ENCODE measurements around the gene DDO.

Gene DDO

DNA sequence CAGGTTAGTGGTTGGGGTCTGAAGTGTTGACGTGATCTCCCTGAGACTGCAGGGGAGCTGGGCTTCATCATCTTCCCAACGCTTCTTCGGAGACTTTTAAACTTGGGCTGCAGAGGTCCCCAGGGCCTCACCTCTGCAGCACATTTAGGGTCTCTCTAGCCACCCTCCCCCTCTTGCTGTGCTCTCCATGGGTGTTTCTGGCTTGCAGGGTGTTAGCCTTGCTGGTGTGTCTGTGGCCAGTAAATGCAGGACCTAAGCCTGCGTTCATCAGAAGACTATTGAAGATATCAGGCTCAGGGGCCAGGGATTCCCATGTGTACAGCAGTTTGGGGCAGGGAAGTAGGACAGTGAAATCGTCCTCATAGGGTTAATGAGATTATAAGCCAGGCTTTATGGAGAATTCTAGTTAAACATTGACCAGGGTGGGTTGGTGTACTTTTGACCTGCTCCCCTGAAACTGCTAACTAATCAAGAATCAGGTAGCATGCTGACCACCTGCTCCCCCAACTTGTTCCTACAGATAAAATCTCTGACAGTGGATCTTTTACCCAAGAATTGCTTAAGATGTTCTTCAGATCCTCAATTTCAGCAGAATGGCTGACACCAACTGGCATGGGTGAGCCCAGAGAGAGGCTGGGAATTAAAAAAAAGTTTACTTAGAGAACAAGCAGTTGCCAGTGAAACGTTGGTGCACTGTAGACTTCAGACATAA lies 3.8 kb upstream of the DDO start:
- no peak for FAIRE-seq

DNA sequence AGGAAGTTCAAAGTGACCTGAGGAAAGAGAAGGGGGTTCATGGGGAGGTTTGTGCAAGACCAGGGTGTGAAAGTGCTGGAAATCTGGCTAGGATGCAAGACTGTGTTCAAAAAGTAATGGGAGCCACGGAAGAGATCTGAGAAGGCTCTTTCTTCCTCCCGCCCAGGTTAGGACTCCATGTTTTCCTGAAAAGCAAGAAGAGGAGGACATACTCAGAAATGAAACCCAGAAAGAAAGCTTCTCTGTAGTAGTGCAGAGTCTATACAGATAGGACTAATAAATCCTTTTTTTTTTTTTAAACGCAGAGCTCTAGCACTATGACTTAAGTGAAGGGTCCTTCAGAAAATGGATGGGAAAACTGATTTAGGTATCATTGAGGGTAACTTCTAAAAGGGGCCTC lies 3.2 kb upstream of the DDO start:
- FAIRE-seq: no peak

DNA sequence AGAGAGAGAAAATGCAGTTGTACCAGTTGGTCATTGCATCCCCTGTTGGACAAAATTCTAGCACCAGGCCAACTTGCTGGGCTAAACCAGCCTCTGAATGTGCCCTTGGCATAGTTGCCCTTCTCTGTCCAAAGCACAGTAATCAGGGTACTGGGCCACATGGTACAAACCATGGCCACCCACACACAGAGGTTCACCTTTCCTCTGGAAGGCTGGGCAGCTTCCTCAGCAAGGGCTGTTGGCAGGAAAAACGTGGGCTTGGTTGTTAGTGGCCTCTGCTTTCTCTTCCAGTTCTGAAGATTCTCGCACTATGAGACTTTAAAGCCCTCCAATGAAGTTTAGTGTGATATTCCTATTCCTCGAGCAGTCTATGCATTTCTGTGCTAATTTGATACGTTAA lies 706 bp downstream of the DDO start:
- no peak for FAIRE-seq

DNA sequence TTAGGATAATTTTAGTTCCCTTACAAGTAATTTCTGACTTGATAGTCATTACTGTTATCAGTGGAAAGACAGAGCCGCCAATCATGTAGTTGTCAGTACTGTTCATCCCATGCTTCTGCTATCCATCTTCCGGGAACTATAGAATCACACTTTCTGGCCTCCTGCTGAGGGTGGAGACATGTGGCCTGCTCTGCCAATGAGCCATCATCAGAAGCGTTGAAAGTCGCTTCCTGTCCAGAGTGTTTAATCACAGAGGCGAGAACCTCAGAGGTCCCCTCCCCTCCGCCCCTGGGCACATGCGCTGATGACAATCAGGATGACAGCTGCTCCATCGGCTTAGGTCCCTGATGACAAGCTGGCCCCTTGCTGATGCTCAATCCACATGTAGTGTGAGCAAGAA lies 3.0 kb downstream of the DDO start:
- no peak for FAIRE-seq

DNA sequence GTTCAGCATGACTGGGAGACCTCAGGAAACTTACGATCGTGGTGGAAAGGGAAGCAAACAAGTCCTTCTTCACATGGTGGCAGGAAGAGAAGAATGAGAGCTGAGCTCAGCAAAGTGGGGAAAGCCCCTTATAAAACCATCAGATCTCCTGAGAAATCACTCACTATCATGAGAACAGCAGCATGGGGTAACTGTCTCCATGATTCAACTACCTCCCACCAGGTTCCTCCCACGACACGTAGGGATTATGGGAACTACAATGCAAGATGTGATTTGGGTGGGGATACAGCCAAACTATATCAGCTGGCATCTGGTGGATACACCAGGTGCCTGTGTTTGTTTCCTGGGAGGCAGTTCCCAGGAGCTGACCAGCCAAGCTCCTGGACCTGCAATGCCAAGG lies 4.9 kb downstream of the DDO start:
- FAIRE-seq: no peak

DNA sequence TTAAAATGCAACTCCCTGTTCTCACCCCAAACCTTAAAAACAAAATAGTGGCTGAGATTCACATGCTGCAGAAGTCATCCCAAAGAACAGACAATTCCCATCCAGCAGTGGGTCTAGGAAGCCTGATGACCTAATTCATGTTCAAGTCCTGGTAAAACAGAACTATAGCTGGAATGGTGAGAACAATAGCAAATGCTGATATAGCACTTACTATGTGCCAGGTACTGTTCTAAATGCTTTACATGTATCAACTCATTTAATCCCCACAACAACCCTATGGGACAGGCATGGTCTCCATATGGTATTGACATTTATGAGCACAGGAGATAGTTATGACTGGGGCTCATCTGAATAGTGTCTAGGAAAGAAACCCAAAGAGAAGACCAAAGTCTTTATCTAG lies 5.6 kb downstream of the DDO start:
- no peak for FAIRE-seq

DNA sequence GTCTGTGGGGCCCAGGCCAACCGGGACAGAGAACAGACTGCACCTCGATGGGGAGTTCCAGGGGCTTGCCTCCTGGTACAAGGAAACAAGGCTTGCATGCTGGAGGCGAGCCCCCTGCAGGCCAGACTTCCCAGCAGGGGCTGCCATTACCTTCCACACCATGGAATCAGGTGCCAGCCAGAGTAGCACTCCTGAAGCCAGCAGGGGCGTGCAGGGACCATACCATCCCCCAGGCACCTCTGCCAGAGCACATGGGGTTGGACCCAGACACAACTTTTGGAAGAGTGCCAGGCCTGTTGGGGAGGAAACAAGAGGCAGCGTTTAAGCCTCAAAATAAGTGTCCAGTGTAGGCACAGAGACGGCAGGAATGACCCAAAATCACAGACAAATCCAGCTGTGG lies 6.5 kb downstream of the DDO start:
- no peak for FAIRE-seq

DNA sequence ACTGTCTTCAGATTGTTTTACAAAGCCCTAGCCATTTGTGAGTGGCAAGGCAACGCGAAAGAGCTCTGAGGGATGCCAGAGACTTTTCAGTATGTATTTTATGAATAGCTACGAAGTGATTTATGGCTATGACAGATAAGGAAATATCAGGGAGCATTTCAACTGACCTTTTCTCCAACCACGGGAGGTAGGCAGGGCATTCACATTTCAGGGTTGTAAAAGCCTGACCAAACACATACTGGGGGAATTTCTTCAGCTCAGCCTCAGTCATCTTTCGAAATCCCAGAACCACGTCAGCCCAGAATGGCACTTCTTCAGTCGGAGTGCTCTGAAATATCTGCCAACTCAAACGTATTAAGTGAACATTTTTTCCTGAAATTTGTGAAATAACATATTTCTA lies 10.8 kb downstream of the DDO start:
- FAIRE-seq: no peak

DNA sequence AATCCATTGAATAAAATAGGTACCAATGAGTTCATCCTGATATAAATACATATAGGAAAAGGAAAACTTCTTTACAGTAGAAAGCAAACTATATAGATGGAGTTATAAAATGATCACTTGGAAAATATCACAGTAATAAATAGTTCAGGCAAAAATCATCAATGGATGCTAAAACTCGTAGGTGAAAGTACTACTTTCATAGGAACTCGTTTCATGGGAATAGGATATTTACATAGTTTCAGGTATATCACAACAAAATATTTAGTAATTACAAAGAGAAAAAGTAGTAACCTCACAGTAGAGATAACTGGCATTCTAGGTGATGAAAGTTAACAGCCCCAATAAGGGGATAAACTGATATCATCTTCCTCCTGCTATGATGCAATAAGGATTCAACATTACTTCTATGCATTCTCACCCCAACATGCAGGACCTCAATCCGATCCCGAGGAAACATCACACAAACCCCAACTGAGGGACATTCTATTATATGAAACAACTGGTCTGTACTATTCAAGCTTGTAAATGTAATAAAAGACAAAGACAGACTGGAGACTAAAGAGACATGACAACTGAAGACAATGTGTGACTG lies 13.7 kb downstream of the DDO start:
- FAIRE-seq: no peak

DNA sequence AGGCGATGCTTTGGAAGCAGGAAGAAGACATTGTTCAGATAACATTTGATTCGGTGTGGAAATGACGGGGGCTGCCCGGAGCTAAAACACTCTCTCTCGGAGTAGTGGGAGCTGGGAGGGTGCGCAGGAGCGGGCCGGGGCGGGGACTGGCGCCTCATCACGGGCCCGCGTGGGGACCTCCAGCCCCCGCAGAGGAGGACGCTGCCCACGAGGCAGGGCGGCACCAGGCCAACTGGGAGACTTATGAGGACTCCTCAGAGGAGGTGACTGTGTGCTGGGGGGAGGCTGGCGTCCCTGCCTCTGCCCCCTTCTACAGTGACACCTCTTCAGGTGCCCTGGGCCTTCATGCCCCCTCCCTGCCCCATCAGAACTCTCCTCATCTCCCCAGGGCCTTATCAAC lies 15.2 kb downstream of the DDO start:
- no peak for FAIRE-seq

DNA sequence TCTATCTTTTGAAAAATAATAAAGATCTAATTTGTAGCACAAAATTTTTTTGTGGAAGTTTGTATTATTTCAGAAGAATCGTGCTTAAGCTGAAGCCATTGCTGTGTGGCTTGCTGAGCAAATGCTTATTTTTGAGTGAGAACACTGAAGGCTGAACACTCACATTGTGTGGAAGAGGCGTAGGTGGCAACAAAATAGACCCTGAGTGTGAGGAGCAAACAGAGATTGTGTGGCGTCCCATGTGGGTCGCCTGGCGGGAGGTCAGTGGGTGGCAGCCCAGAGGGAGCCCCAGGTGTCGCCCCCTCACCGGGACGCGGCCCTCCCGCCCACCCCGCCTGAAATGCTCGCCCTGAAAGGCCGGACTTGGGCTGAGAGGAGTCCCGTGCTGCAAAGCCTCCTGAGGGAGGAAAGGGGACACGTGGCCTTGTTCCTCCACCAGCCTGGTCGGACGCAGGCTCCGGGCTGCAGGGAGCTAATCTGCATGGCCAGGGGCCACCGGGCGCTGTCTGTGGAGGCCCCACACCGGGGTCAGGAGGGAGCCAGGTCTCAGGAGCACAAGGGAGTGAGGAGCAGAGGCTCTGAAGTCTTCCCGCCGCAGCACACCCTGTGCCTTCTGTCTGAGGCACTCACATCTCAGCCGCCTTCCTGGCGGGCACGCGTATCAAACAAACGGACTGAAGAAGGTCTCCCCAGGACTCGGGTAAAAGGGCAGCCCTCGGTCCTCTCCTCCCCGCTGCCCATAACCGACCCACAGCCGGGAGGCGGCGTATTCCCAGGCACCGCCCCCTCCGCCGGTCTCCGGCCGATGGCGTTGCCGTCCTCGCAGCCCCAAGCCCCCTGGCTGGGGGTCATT lies 15.9 kb downstream of the DDO start:
- no peak for FAIRE-seq

DNA sequence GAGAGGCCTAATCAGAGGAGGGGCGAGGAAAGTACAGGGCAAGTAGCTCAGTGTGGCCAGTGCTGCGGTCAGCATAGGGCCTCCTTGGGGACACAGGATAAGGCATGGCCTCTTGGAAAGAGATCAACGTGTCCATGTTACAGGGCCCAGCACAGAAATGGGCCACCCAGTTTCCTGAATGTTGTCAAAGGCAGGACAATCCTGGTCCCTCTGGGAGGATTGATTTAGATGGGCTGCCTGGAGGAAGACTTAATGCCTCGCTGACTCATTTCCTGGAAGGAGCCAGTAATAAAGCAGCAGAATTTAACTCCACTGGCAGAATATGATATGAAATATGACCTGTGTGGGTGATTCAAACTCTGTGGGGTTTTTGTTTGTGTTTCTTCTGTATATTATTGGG lies 16.6 kb downstream of the DDO start:
- FAIRE-seq: no peak

DNA sequence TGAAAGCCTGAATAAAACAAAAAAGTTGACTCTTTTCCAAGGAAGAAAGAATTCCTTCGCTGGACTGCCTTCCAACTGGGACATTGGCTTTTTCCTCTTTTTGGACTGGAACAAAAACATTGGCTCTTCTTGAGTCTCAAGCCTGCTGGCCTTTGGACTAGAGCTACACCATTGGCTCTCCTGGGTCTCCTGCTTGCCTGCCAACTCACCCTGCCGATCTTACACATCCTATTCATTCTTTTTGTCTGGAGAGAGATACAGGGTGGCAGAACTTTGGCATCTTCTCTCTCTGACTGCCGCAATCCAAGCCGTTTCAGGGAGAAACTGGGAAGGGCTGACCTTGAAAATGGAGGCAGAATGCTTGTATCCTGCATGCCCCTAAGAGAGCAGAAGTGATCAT lies 20.2 kb downstream of the DDO start:
- FAIRE-seq: no peak

DNA sequence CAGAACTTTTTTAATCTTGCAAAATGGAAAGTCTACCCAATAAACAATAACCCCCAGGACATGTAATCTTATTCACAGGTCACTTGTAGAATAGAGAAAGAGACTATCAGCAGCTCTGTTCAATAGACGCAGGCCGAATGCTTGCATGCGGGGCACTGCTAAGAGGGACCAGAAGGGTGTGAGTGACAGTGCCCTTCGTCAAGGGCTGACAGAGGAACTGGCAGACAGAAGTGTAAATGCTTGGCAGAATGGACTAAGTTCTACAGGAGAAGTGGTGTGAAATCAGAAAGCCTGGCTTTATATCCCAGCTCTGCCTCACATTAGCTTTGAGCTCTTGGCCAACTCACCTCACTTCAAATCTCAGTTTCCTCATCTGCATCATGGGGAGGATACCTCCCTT lies 21.0 kb downstream of the DDO start:
- no peak for FAIRE-seq

DNA sequence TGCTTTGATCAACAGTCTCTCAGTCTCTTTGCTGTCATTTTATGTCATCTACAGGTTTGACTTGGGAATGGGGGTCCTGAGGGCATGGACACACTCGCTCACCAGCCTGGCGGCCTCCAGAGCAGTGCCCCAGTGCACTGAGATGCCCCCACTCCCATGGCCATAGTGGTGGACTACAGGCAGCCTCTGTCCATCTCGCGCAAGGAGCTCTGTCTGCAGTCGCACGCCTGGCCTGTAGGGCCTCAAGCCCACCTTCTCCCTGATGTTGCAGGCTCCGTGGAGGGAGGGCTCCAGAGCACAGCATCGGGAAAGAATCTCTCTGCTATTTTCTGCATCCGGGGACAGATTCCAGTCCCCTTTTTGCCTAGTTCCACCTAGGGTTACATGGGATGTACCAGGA lies 22.6 kb downstream of the DDO start:
- no peak for FAIRE-seq

DNA sequence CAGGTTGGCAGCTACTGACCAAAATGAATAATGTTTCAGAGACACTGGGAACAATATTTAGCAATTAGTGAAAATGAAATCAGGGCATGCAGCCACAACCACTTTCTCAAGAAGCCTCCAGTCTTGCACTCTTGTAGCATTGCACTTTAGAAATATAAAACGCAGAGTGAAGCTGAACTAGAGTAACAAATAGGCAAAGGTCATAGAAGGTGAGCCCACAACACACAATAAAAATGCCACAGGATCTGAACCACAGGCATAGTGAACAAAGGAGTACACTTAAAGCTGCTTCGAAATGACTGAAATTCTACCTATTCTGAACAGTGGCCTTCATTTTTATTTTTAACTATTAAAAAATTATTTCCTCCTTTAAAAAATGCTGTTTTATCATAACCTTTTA lies 25.0 kb downstream of the DDO start:
- FAIRE-seq: no peak

DNA sequence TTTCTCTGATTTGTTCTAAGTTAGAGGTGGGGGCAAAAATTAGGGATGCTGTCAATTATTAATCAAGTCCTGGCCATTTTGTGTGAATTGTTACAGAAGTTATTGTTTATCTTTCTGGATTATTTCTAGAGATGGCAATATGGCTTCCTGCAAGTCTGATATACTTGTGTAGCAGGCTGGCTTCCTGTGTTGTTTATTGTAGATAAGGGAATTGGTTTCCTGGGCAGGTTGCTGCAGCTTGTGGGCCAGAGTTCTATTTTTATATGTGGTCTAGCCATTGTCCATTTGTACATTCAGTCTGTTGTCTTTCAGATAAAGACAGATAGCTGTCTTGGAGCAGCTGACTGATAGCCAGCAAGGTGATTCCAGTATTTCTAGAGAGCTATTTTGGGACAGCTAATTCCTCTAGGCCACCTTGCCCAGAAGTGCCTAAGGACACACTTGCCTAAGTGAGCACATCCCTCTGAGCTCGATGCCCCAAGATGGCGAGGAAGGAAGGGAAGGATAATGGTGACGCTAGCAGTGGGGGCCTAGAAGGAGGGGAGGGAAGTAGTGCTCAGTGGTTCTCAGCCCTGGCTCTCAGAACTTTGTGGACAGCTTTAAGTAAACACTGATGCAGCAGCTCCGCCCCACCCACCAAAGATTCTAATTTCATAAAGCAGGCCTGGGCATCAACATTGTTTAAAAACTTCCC lies 25.5 kb downstream of the DDO start:
- no peak for FAIRE-seq

DNA sequence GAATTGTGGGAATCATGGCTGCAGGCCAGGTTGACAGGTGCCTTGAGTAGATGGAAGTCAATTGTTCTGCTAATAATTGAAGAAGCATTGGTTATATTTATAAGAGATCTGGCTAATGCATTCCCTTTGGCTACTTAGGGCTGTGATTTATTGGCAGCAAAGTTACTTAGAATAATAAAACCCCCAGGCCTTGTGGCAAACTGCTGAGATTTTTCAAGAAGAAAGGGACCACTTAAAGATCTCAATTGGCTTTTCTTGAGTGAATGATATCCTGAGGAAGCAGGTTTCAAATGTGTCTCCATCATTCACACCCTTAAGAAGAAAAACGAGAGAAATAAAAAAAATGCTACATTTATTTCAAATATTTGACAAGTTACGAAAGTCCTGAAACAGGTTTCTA lies 27.4 kb downstream of the DDO start:
- no peak for FAIRE-seq

DNA sequence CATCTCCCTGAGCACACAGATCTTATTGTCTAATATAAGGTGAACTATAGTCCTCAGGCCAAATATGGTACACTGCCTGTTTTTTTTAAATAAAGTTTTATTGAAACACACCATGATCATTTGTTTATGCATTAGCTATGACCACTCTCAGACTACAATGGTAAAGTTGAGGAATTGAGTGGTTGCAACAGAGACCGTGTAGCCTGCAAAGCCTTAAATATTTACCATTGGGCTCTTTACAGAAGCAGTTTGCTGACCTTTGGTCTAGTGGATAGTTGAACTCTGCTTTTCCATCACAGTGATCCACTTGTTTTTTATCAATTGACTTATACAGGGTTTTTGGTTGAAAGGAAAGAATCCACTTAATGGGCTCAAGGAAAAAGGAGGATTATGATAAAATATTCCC lies 29.9 kb downstream of the DDO start:
- no peak for FAIRE-seq

DNA sequence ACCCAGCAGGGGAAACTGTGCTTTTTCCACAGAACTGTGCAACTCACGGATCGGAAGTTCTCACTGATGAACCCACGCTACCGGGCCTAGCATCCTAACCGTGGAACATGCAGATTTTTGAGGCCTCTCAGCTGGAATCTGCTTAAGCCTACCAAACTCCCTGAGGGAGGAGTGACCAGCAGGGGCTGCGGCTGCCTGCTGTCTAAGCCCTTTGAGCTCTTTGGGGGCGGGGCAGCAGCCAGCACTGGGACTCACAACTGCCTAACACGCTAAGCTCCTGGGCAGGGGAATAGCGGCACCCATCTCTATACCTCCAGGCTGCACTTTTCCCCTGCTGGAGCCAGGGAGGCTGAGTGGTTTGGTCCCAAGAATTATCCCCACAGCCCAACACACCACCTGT lies 36.8 kb downstream of the DDO start:
- no peak for FAIRE-seq

DNA sequence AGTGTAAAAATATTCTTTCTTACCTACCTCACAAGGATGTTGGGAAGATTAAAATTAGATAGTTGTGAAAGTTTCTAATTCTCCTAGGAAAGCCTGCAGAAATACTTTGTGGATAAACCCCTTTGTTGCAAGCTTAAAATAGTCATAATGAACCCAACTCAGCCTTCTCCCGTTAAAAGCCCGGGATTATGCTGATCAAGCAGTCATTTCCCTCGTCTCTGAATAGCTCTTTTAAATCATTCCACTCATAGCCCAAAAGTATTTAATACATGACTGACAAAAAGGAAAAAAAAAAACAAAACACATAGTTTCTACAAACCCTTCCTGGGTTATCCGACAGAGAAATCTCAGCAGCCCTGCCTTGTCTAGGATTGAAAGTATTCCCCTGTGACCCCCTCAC lies 46.3 kb downstream of the DDO start:
- no peak for FAIRE-seq

DNA sequence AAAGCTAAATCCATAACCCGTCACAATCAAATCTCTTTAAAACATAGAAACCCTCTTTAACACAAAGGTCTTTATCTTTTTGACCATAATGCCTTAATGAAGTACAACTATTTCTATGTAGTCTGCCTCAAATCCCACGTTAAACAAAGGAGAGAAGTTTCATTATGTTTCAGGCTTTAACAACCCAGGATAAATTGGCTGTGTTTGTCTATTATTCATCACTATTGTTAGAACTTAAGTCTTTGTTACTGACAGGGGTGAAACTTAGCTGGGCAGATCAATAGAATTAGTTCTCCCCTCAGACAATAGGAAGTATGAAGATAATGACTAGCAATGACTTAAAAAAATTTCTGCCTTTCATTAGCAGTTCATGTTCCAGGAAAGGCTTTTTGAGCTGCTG lies 47.1 kb downstream of the DDO start:
- FAIRE-seq: no peak

DNA sequence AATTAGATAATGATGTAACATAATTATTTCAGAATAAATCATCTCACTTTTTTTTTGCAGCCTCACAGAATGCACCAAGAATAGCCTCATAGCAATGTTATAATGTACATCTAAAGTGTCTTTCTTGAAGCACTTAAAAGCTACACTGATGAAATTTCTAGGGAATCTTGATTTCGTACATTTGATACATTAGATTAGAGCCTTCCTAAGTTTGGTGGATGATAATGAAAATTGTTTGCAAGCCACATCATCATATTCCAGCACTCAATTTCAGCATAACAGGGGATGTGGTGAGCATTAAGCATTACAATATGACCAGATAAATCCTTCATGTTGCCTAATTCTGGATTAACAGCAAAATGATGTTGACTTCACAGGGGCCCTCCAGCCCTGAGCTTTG lies 47.5 kb downstream of the DDO start:
- FAIRE-seq: no peak

DNA sequence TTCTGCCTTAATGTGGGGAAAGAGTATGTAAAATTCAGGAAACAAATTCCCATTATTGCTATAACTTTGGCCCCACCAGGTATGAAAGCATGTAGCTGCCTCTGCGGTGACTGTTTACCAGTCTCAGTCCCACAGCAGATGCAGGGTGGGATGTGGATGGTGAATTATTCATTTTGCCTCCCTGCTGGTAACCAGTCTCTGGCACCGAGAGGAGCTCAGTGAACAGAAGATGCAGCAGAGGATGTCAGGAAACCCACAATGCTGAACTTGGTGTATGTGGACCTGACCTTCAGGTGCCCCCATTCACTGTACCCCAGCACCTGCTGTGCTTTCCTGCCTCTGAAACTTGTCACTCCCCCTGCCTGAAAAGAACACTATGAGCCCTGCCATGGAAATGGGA lies 48.4 kb downstream of the DDO start:
- FAIRE-seq: no peak
